ENCODE results near the gene CYP2E1. TPM values are rescaled to one million over a fixed set of nuclear protein-coding genes. Genes with fewer than 3 reads are reported as not detected.
A peak's percentile ranks its signal among the peaks of the same experiment; 100 is the strongest.
"Not testable (repeated sequence)": the region's sequence is repeated elsewhere in the genome, so short reads cannot be mapped to it uniquely, and the experiment has no call there.

Gene CYP2E1
- total RNA-seq (10 to 100 TPM in 1 of 2 donors, 1 to 10 TPM in 1; 5.0 to 12.7 TPM), polyA plus RNA-seq (ENCODE audit: insufficient read length in 2 of 2) (10 to 100 TPM; 18.1 to 21.6 TPM)
- long read RNA-seq, donor 1, result 0 reads
- long read RNA-seq, donor 2, result 0 reads
- long read RNA-seq, donor 3, result 0 reads
- long read RNA-seq, donor 4, result 0 reads

GRCh38 chr10:133526957-133527588 lies at the start of gene CYP2E1:
TSS of gene CYP2E1 (plus strand) at chr10:133527363. CDS start at chr10:133527396, 33 bp downstream.
- peaks cover 33% of the 10 kb centered on the region for H3K27me3 ChIP-seq (ENCODE audit: control insufficient read depth, insufficient read depth, low read length)
- no peak within 1 kb of the TSS for H3K27ac ChIP-seq (ENCODE audit: low read depth, low read length)
- peaks cover 2% of the 10 kb centered on the region for H3K9me3 ChIP-seq (ENCODE audit: control insufficient read depth, insufficient read depth, low read length)
- H3K4me1 ChIP-seq (ENCODE audit: control insufficient read depth, insufficient read depth, low read length), result peaks cover 5% of the 10 kb centered on the region
- DNase-seq (ENCODE audit: low read depth in 4 of 6, low spot score in 6 of 6), result no peak
- H3K36me3 ChIP-seq (ENCODE audit: control insufficient read depth, insufficient read depth, low read length), result no peaks in the 10 kb centered on the region
- 79% methylated on average over 11 of the region's 16 CpGs for WGBS (ENCODE audit: insufficient coverage)
- peak within 1 kb of the TSS; percentile 19 for H3K4me3 ChIP-seq (ENCODE audit: low read depth, low read length)

- no peak overlapping the region for H3K27ac ChIP-seq (ENCODE audit: low read depth, low read length)
- no peak overlapping the region for H3K4me3 ChIP-seq (ENCODE audit: low read depth, low read length)
- H3K4me1 ChIP-seq (ENCODE audit: control insufficient read depth, insufficient read depth, low read length), result no peaks in the 10 kb centered on the region
- H3K27me3 ChIP-seq (ENCODE audit: control insufficient read depth, insufficient read depth, low read length), result no peaks in the 10 kb centered on the region
- H3K9me3 ChIP-seq (ENCODE audit: control insufficient read depth, insufficient read depth, low read length), result peaks cover 3% of the 10 kb centered on the region
- WGBS (ENCODE audit: insufficient coverage), result 74% methylated on average over 11 of the region's 12 CpGs
- DNase-seq (ENCODE audit: low read depth in 4 of 6, low spot score in 6 of 6), result no peak
- no peaks in the 10 kb centered on the region for H3K36me3 ChIP-seq (ENCODE audit: control insufficient read depth, insufficient read depth, low read length)
These were observed 46.0 kb upstream of the CYP2E1 start for GRCh38 chr10:133481086-133481643.

- H3K4me3 ChIP-seq (ENCODE audit: low read depth, low read length), result no peak overlapping the region
- H3K4me1 ChIP-seq (ENCODE audit: control insufficient read depth, insufficient read depth, low read length), result no peaks in the 10 kb centered on the region
- H3K9me3 ChIP-seq (ENCODE audit: control insufficient read depth, insufficient read depth, low read length), result peaks cover 3% of the 10 kb centered on the region
- H3K36me3 ChIP-seq (ENCODE audit: control insufficient read depth, insufficient read depth, low read length), result no peaks in the 10 kb centered on the region
- no peaks in the 10 kb centered on the region for H3K27me3 ChIP-seq (ENCODE audit: control insufficient read depth, insufficient read depth, low read length)
- H3K27ac ChIP-seq (ENCODE audit: low read depth, low read length), result no peak overlapping the region
- WGBS (ENCODE audit: insufficient coverage), result 77% methylated on average over 7 of the region's 10 CpGs
- no peak for DNase-seq (ENCODE audit: low read depth in 4 of 6, low spot score in 6 of 6)
These were observed 45.5 kb upstream of the CYP2E1 start for GRCh38 chr10:133481657-133482056.

DNA sequence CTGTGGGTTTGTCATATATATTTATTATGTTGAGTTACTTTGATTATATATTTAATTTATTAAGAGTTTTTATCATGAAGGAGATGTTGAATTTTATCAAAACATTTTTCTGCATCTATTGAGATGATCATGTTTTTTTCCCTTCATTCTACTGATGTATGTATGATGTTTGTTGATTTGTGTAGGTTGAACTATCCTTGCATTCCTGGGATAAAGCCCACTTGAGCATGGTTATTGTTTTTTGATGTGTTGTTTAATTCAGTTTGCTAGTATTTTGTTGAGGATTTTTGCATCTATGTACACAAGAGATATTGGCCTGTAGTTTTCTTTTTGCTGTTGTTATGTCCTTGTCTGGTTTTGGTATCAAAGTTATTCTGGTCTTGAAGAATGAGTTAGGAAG lies 42.3 kb upstream of the CYP2E1 start:
- no peak for DNase-seq (ENCODE audit: low read depth in 4 of 6, low spot score in 6 of 6)
- no peaks in the 10 kb centered on the region for H3K36me3 ChIP-seq (ENCODE audit: control insufficient read depth, insufficient read depth, low read length)
- H3K4me3 ChIP-seq (ENCODE audit: low read depth, low read length), result no peak overlapping the region
- no peaks in the 10 kb centered on the region for H3K4me1 ChIP-seq (ENCODE audit: control insufficient read depth, insufficient read depth, low read length)
- H3K27ac ChIP-seq (ENCODE audit: low read depth, low read length), result no peak overlapping the region
- peaks cover 3% of the 10 kb centered on the region for H3K9me3 ChIP-seq (ENCODE audit: control insufficient read depth, insufficient read depth, low read length)
- no peaks in the 10 kb centered on the region for H3K27me3 ChIP-seq (ENCODE audit: control insufficient read depth, insufficient read depth, low read length)

- Histone ChIP-seq H3K27ac (ENCODE audit: low read depth, low read length) (no peak overlapping the region), H3K9me3 (ENCODE audit: control insufficient read depth, insufficient read depth, low read length) (peaks cover 3% of the 10 kb centered on the region), H3K27me3 (ENCODE audit: control insufficient read depth, insufficient read depth, low read length) (no peaks in the 10 kb centered on the region), H3K4me1 (ENCODE audit: control insufficient read depth, insufficient read depth, low read length) (no peaks in the 10 kb centered on the region), H3K4me3 (ENCODE audit: low read depth, low read length) (no peak overlapping the region), H3K36me3 (ENCODE audit: control insufficient read depth, insufficient read depth, low read length) (no peaks in the 10 kb centered on the region)
- no peak for DNase-seq (ENCODE audit: low read depth in 4 of 6, low spot score in 6 of 6)
These were observed 40.1 kb upstream of the CYP2E1 start for GRCh38 chr10:133487085-133487484.

DNA sequence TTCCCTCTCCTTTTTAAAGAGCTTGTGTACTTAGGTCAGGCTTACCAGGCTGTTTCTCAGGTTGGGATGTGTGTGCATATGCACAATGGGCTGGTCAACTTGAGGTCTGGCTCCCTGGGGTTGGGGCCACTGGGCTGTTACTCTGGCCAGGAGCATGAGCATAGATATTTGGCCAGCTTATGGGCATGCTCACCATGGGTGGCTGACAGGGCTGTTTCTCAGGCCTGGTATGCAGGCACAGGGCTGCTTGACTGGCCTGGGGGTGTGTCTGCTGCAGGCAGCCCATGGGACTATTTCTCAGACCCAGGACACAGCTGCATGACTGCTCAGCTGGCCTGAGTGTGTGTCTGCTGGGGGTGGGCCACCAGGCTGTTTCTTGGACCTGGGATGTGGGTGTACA lies 38.8 kb upstream of the CYP2E1 start:
- H3K4me1 ChIP-seq (ENCODE audit: control insufficient read depth, insufficient read depth, low read length), result no peaks in the 10 kb centered on the region
- H3K27ac ChIP-seq (ENCODE audit: low read depth, low read length), result no peak overlapping the region
- no peaks in the 10 kb centered on the region for H3K36me3 ChIP-seq (ENCODE audit: control insufficient read depth, insufficient read depth, low read length)
- DNase-seq (ENCODE audit: low read depth in 4 of 6, low spot score in 6 of 6), result no peak
- peaks cover 3% of the 10 kb centered on the region for H3K9me3 ChIP-seq (ENCODE audit: control insufficient read depth, insufficient read depth, low read length)
- H3K27me3 ChIP-seq (ENCODE audit: control insufficient read depth, insufficient read depth, low read length), result no peaks in the 10 kb centered on the region
- H3K4me3 ChIP-seq (ENCODE audit: low read depth, low read length), result no peak overlapping the region

DNA sequence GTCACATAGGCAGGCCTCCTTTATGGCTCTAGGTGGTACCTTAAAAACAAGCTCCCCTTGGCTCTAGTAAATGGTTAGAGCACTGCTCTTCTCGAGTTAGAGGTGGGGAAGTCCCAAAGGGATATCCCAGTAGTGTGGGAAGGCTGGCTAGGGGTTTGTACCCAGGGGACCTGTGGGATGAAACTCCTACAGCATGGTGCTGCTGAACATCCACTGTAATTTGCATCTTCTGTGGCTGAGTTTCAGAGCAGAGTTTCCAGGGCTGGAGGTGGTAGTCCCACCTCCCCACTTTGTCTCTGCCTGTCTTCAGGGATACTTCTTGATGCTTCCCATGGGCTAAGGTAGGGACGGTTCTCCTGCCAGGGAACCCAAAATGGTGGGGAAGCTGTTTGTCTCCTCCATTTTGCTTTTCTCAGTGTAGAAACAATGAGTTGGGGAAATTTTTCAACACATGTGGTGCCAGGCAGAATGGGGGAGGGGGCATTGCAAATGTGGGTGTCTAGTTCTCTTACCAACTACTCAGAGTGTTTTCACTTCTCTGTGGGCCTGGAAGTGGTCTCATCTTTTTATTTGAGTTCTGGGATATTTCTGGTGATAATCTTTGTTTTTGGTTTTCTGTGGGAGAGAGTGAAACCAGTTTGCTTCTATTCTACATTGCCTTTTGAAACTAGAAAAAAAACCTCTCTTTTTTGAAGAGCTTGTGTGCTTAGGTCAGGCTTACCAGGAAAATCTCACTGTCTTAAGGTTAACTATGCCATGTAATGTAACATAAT lies 37.2 kb upstream of the CYP2E1 start:
- WGBS (ENCODE audit: insufficient coverage), result 42% methylated on average over 2 of the region's 2 CpGs
- Histone ChIP-seq H3K36me3 (ENCODE audit: control insufficient read depth, insufficient read depth, low read length) (no peaks in the 10 kb centered on the region), H3K9me3 (ENCODE audit: control insufficient read depth, insufficient read depth, low read length) (no peaks in the 10 kb centered on the region), H3K27ac (ENCODE audit: low read depth, low read length) (no peak overlapping the region), H3K27me3 (ENCODE audit: control insufficient read depth, insufficient read depth, low read length) (no peaks in the 10 kb centered on the region), H3K4me1 (ENCODE audit: control insufficient read depth, insufficient read depth, low read length) (no peaks in the 10 kb centered on the region), H3K4me3 (ENCODE audit: low read depth, low read length) (no peak overlapping the region)
- DNase-seq (ENCODE audit: low read depth in 4 of 6, low spot score in 6 of 6), result no peak

DNA sequence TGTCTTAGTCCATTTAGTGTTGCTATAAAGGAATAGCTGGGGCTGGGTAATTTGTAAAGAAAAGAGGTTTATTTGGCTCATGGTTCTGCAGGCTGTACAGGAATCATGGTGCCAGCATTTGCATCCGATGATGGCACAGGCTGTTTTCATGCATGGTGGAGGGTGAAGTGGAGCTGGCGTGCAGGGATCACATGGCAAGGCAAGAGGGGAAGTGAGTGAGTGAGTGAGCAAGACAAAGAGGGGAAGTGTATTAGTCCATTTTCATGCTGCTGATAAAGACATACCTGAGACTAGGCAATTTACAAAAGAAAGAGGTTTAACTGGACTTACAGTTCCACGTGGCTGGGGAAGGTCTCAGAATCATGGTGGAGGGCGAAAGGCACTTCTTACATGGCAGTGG lies 33.6 kb upstream of the CYP2E1 start:
- not testable (repeated sequence) for H3K9me3 ChIP-seq (ENCODE audit: control insufficient read depth, insufficient read depth, low read length); H3K4me3 ChIP-seq (ENCODE audit: low read depth, low read length); H3K4me1 ChIP-seq (ENCODE audit: control insufficient read depth, insufficient read depth, low read length); H3K27me3 ChIP-seq (ENCODE audit: control insufficient read depth, insufficient read depth, low read length); DNase-seq (ENCODE audit: low read depth in 4 of 6, low spot score in 6 of 6); H3K27ac ChIP-seq (ENCODE audit: low read depth, low read length); H3K36me3 ChIP-seq (ENCODE audit: control insufficient read depth, insufficient read depth, low read length)
- 51% methylated on average over 3 of the region's 4 CpGs for WGBS (ENCODE audit: insufficient coverage)

- not testable (repeated sequence) for H3K36me3 ChIP-seq (ENCODE audit: control insufficient read depth, insufficient read depth, low read length); H3K4me3 ChIP-seq (ENCODE audit: low read depth, low read length); H3K9me3 ChIP-seq (ENCODE audit: control insufficient read depth, insufficient read depth, low read length); H3K27me3 ChIP-seq (ENCODE audit: control insufficient read depth, insufficient read depth, low read length); DNase-seq (ENCODE audit: low read depth in 4 of 6, low spot score in 6 of 6); H3K4me1 ChIP-seq (ENCODE audit: control insufficient read depth, insufficient read depth, low read length); H3K27ac ChIP-seq (ENCODE audit: low read depth, low read length)
- WGBS (ENCODE audit: insufficient coverage), result 72% methylated on average over 3 of the region's 6 CpGs
These were observed 29.8 kb upstream of the CYP2E1 start for GRCh38 chr10:133497363-133497762.

DNA sequence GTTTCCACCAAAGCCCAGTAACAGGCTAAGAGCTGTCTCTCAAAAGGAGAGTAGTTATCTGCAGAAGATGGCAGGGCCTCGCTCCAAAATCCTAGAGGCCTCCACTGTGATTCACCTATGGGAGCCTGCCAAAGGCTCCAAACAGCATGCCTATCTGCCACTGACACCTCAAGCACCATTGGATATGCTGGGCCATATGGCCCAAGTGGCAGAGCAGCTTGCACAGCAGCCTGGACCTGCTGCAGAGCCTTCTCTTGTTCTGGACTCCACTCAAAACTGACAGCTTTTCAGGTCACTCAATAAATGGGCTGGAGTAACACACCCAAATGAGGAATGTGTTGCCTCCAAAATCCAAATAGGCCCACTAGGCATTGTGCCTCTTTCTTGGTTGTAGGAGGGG lies 28.0 kb upstream of the CYP2E1 start:
- H3K4me1 ChIP-seq (ENCODE audit: control insufficient read depth, insufficient read depth, low read length); H3K36me3 ChIP-seq (ENCODE audit: control insufficient read depth, insufficient read depth, low read length); H3K27ac ChIP-seq (ENCODE audit: low read depth, low read length); H3K27me3 ChIP-seq (ENCODE audit: control insufficient read depth, insufficient read depth, low read length); H3K4me3 ChIP-seq (ENCODE audit: low read depth, low read length); DNase-seq (ENCODE audit: low read depth in 4 of 6, low spot score in 6 of 6); H3K9me3 ChIP-seq (ENCODE audit: control insufficient read depth, insufficient read depth, low read length): not testable (repeated sequence)
- 25% methylated on average over 1 of the region's 1 CpG for WGBS (ENCODE audit: insufficient coverage)
